AML-193 (cell line): ENCODE results near the gene FHAD1.

Experiments
- DNase-seq, 2 experiments: peaks; one replicate each; lab custom pipeline; 2025; lab: John Stamatoyannopoulos, UW

FHAD1 gene

DNA sequence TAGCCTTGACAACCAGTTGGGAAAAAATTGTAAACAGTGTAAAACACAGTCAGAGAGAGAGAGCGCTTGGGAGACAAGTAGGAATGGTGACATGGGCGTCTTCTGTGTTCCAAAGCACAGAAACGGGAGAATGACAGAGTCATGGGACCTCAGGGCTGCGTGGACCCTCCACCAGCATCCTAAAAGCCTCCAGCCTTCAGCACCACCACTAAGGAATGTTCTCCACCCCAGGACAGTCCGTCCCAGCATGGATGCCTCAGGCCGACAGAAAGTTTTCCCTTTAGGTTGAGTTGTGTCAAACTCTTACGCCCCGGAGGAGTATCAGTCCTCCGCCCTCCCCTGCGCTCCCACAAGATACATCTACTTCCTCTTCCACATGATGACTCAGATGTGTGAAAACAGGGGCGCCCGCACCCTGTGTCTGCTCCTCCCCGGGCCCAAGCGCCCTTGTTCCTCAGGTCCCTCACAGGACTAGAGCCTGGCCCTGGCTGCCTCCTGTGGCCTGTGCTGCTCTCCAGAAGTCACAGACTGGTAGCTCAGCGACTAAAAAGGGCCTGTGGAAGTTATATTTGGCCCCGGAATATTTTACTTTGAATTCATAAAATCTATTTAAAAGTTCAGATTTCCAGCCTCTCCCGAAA is 98.8 kb downstream of the FHAD1 start:
- peak; percentile 81 to 82 for DNase-seq

DNA sequence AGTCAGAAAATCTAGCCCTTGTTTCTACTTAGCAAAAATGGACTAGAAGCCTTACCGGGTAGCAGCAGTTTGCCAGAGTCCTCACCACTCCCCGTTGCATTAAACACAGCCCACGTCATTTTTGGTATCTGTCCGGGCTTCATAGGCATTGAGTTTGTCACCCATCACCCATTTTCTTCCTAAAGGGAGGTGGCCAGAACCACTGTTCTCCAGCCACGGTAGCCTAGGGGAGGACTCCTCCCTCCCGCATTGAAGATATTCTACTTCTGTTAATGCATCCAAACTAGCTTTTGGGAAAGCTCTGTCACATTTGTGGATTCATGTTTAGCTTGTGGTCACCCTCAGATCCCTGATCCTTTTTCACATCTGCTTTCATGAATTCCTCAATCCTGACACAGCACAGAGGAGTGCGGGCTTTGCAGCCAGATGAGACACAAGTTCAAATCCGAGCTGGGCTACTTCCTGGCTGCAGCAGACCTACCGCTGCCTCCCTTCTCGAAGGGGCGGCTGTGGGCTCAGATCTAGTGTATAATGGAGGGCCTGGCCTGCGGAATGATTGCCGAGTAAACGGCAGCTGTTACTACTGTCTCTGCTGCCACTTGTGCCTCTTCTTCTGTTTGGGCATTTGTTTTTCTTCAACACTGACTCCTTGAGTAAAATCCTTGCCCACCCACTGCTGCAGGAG is 99.5 kb downstream of the FHAD1 start:
- DNase-seq = no peak

DNA sequence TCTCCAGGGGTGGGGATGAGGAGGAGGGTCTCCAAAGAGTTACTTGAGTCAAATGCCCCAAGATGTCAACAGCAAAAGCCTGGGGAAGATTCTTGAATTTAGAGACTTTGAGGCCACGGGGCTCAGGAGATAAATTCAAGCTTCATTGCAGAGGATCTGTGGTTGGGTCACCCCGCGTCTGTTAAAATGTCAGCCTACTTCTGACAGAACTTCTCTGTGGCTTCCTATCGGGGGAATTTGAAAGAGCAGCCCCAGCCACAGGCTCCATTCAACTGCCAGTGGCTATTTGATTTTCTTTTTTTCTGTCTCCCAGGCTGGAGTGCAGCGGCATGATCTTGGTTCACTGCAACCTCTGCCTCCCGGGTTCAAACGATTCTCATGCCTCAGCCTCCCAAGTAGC is 100.2 kb downstream of the FHAD1 start:
- DNase-seq = no peak

DNA sequence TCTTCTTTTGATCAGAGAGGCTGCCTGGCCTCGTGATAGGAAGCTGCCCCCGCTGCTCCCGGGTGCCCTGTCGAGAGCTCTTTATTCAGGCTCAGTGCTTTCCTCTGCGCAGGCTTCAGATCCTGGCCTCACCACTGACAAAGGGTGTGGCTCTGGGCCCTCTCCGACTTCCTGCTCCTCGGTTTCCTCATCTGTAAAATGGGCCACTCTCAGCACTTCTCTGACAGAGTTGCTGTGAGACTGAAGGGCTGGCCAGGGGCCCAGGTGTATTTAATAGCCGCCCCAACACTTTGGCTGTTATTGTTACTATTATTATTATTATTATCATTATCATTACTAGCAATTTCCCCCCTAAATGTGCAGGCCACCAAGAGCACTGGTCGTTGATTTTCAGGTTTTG is 101.6 kb downstream of the FHAD1 start:
- no peak for DNase-seq

DNA sequence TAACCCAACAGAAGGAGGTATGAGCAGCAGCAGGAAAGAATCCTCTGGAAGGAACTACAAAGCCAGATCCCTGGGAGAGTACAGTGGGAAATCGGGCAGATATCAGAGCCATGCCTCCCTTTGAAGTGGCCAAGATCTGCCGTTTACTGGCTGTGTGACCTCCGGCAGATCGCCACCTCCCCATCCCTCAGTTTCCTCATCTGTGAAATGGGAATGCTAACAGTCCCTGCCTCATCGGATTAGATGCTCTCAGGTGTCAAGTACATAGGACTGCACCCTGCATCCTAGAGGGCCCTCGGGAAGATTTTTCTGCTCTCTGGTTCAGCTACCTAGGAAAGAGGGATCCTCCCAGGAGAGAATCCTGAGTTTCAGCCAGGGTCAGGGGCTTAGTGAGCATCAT is 102.1 kb downstream of the FHAD1 start:
- DNase-seq = no peak

DNA sequence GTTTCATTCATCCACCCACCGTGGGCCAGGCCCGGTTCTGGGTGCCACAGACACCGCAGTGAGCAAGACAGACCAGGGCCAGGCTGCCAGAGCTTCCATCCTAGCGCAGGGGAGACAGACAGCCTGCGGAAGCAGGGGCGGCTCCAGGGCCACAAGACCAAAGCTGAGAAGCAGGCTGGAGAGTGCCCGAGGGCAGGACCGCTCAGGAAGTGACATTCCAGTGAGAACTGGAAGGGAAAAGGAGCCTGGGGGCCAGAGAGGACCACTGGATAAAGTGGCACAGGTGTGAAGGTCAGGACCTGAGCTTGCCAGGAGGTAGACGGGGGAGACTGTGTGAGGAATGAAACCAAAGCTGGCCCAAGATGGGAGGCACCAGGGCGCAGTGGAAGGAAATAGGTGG is 103.1 kb downstream of the FHAD1 start:
- no peak for DNase-seq

DNA sequence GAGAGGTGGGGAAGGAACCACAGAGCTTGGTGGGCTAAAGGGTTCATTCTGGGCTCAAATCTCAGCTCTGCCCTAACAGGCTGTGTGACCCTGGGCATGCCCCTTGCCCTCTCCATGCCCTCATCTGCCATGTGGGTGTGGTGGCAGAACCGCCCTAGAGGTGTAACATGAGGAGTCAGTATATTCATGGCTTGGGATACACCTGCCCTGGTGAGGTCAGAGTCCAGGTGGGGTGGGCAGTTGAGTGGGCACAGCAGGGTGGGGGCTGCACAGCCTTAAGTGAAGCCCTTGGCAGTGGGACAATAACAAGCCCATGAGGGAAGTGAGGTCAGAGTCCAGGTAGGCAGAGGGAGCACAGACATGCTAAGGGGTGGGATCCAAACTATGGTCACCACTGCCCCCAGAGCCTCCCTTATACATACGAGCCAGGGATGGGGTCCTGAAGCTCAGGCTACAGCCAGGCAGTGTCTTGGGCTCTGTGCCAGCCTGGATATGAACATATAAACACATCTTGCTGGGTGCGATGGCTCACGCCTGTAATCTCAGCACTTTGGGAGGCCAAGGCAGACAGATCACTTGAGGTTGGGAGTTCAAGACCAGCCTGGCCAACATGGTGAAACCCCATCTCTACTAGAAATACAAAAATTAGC is 103.7 kb downstream of the FHAD1 start:
- DNase-seq = no peak

DNA sequence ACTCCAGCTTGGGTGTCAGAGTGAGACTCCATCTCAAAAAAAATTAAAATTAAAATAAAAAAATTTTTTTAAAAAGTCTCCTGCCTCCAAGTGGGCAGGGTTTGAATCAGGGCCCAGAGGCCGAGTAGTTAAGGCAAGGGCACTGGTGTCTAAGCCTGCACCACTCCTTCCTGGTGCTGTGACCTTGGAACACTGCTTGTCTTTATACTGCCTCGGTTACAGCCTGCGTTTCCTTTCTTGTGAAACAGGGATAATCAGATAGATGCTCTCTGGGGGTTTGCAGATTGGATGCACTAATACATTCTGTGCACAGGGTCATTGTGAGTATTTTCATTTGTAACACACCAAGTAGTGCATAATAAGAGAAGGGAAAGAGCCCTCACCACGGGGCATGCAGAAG is 104.3 kb downstream of the FHAD1 start:
- no peak for DNase-seq

DNA sequence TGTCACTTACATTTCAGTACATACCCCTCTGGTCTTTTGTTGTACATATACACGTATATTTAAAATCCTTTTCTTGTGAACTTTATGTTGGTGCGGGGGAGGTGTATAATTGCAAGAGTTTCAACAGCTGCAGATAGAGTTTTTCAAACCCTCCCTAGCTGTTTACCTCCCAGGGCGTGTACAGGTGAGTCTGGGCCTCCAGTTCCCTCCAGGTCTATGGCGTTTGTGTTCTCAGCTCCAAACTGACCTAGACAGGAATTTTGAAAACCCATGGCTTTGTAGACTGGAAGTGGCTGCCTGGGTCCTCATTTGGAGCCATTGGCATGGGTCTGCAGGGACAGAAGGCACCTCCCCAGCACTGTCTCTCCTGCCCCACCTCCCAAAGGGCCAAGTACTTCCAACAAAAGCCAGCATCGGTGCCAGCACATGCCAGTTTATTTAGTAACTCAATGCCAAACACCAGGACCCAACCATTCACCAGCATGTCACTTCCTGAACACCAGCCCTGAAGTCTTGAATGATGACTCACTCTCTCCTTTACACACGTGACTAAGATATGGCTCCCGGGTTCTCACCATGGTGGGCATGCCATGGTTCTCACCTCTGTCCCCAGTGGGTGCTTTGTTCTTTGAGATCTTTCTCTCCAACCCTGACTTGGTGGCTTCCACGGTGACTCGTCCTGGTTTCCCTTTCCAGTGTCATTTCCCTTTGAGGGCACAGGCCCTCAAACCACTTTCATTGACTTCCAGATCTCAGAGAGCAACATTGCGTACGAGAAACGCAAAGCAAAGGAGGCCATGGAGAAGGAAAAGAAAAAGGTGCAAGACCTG is 105.3 kb downstream of the FHAD1 start:
- DNase-seq = no peak

DNA sequence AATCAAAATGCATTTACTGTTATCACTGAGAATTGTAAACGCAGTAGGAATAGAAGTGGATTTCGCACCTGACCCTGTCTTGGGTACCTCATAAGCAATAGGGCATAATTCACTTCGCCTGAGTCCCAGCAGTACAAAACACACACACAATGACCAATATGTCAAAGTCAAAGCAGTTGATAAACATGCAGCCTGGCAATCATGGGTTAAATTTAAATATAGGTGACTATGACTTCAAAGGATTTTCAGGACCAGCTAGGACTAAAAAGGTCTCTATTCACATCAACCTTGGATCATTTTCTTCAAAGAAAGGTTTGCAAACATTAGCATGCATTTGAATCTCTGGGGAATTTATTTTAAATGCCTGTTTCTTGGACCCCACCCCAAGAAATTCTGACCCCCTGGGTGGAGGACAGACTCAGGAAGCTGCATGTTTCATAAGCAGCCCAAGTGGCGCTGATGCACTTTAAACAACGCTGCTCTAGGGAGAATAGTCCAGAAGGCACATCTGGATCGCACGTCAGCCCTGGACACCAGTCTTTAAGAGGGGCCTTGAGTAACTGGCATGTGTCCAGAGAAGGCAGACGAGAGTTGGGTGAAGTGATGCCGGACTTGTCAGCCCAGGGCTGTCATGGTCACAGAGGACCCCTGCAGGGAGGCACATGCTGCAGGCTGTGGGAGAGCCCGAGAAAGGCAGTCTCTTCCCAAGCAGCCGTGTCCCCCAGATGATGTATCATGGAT is 107.0 kb downstream of the FHAD1 start:
- DNase-seq = no peak

DNA sequence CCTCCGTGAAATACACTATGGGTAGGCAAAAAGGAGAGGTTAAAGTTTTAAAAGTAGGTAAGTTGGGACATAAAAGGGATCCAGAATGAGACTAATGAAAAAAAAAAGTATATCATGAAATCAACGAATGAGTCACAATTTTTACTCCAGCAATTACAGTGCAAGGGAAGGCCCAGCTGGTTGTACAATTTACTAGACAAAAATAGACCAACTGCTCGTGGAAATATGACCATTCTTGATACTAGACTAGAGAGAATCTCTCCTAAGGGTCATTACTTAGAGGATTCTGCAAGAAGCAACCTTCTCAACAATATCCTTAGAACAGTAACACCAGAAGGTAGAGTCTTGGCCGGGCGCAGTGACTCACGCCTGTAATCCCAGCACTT is 107.5 kb downstream of the FHAD1 start:
- DNase-seq = no peak

DNA sequence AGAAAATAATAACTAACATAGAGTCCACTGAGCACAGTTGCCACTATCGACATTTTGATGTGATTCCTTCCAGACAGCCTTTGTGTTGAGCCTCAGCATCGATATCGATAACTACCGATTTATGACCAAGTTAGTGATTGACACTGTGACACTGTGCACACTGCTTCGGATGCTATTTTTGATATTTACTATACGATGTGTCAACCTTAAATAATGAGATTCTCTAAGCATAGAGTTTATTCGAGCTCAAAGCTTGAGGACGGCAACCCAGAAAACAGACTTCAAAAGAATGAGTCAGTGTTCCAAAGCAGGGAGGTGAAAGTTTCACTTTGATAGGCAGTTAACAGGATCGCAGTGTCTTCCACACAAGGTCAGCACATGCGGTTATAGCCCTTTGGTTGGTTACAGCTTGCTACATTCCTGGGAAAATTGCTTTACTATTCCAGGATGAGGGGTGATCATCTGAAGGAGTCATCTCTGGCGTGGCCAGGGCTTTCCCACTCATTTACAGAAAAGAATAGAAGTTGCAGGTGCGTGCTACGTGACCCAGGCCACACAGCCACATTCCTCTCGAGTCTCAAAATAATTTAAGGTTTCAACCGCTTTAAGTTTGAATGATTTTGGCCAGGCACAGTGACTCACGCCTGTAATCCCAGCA is 109.1 kb downstream of the FHAD1 start:
- DNase-seq = no peak

DNA sequence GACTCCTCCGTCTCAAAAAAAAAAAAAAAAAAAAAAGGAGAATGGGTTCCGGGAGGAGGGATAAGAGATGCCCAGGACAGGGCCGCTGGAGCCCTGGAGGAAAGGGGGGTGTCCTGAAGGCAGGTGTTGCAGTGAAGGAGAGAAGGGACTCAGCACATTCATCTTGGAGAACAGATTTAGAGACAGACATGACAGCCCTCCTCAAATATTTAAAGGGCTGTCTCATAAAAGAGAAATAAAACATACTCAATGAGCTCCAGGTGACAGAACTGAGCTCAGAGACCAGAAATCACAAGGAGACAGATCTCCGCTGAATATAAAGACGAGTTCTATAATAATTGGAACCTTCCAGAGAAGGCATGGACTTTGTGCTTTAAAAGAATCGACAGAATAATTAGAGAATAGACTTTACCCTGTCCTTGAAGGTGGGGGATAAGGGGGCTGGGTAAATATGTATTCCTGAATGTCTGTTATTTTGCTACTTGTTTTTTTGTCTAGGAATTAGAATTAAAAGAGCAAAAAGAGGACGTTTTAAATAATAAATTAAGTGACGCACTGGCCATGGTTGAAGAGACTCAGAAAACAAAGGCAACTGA is 110.7 kb downstream of the FHAD1 start:
- no peak for DNase-seq

DNA sequence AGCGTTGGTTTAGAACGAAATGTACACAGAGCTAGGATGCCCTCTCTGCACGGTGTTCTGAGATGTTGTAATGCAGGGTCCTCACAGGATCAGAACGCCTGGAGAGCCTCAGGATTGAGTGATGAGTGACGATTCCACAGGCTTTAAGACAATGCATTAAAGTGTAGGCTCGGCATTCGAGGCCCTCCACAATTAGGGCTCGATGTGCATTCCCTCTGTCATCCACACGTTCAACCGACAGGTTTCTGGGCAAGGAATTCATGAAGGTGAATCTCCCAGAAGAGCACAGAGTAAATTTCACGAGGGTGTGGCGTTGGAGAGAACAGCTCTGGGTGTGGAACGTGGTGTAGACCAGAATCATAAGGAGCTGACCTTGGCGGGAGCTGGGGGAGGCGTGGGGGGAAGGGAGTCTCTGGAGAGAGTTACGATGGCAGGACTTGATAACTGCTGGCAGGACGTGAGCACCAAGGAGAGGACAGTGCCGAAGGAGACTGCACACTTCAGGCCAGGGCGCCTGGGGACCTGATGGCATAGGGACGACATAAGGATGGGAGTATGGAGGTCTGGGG is 111.6 kb downstream of the FHAD1 start:
- no peak for DNase-seq

DNA sequence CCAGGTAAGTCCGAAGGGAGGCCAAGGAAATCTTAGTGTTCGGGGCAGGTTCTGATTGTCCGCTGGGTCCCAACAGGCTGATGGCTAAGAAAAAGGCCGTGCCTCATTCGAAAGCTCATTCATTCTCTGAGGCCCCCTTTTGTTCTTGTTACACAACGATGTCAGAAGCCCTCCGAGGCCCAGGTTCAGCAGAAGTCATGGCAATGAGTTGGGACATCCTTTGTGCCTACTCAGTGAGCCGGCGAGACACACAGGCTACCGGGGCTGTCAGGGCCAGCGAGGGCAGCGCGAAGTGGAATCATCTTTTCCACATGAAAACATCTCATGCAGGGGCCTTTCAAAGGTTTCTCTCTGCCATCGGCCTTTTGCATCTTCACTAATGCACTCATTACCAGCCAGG is 113.7 kb downstream of the FHAD1 start:
- no peak for DNase-seq

DNA sequence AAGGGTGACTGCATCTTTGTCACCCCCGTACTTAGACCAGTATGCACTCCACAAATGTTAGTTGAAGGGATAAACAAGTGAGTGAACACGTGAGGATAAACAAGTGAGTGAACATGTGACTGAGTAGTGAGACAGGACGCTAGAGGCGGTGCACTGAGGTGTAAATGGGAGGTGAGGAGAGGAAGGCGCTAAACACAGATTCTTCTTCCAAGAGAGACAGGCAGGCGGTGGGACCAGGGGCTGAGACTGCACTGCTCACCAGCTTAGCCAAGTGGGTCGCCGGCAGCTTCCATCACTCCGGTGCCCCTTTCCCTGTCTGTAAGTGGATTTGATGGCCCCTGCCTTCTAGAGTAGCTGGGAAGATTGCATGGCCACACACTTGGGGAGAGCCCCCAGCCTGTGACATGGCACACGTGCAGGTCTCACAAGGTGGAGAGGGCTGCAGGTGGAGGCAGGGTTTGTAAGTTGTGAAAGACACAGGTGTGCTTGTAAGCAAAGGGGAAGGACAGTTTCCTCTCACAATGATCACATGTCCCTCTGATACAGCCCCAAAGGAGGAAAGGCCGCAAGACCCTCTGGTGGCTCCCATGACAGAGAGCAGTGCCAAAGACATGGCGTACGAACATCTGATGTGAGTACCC is 115.2 kb downstream of the FHAD1 start:
- no peak for DNase-seq

DNA sequence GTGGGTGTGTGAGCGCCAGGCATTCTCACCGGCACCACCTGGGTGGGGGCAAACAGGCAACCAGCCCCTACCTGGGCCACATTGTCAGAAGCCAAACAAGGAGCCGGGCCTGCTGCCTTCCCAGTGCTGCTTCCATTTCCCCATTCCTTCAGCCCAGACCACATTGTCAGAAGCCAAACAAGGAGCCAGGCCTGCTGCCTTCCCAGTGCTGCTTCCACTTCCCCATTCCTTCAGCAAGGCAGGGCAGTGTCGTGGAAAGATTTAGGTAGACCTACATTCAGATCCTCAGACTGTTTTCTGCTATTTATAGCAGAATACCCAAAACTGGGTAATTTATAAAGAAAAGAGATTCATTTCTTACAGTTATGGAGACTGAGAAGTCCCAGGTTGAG is 115.7 kb downstream of the FHAD1 start:
- DNase-seq = no peak

DNA sequence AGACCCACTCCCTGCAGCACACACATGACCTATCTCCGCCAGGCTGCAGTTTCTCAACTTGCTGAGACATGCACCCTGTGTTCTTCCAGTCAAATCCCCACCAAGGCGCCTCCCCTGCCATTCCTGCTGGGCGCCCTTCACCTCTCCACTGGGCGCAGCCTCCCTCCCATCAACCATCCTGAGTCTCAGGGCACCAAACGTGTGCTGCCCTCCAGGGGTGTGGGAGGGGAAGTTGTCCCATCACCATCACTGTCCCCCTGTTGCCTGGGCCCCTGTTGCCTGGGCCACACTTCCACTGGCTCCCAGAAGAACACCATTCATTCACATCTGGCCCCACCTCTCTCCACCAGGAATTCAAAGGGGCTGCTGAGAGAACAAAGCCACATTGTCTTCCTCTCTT is 117.7 kb downstream of the FHAD1 start:
- peak in 1 of 2 experiments; percentile 3 for DNase-seq

DNA sequence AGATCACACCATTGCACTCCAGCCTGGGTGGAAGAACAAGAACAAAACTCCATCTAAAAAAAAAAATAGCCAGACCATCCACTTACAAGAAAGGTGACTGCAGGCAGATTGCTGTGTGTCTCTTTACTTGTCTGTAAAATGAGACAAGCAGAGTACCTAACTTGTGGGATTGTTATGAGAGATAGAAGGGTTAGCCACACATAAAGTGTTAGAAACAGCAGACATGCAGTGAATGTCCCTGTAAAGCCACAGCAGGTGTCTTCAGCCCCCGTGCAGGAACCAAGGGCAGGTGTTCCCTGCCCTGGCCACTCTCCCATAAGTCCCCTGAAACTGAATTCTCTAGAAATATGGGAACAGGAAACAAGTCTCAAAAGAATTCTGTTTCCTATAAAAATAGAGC is 121.9 kb downstream of the FHAD1 start:
- no peak for DNase-seq

DNA sequence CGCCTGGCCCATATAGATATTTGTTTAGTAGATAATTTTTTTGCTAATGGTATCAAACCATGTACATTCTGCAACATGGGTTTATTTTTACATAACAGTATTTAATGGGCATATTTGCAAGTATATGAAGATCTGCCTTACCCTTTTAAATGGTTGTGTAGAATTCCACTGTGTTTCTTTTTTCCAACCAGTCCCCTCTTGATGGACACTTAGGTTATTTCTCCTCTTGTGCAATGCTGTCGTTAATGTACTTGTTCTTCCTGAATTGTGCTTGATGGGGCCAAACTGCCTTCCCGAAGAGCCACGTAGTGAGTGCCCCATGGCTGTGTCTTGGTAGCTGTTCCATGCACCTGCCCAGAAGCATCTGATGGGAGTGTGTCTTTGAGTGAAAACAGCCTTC is 123.2 kb downstream of the FHAD1 start:
- no peak for DNase-seq
